H9 (cell line): ENCODE data around the gene PRPF6. TPM values are rescaled to one million over a fixed set of nuclear protein-coding genes. Genes with fewer than 3 reads are reported as not detected.

Source experiments
- DNase-seq: peaks from one replicate; pipeline ENCODE4 v3.0.0-alpha.2; 2017
- H2AFZ ChIP-seq: one replicate; pipeline ENCODE4 v1.6.1; 2013; ENCODE audit warnings: mild to moderate bottlenecking, low read length, control low read depth, moderate library complexity
- H2AK5ac ChIP-seq: 2 replicates; pipeline ENCODE4 v1.6.1; 2013; ENCODE audit warnings: low read length, control low read depth, mixed read lengths; ENCODE audit not compliant: insufficient read length
- H2BK120ac ChIP-seq: one replicate; pipeline ENCODE4 v1.6.1; 2013; ENCODE audit warnings: low read depth, mild to moderate bottlenecking, low read length, control low read depth, inconsistent platforms; ENCODE audit not compliant: poor library complexity, severe bottlenecking
- H2BK12ac ChIP-seq: 2 replicates; pipeline ENCODE4 v1.6.1; 2013; ENCODE audit warnings: low read length, control low read depth, mixed read lengths, low read depth; ENCODE audit not compliant: insufficient read length
- H2BK15ac ChIP-seq: 2 replicates; pipeline ENCODE4 v1.6.1; 2013; ENCODE audit warnings: low read depth, low read length, control low read depth
- H2BK20ac ChIP-seq: one replicate; pipeline ENCODE4 v1.6.1; 2013; ENCODE audit warnings: low read depth, mild to moderate bottlenecking, low read length, control low read depth, inconsistent platforms; ENCODE audit not compliant: poor library complexity, severe bottlenecking
- H2BK5ac ChIP-seq: 2 replicates; pipeline ENCODE4 v1.6.1; 2013; ENCODE audit warnings: low read length, control low read depth, mixed read lengths; ENCODE audit not compliant: insufficient read length
- H3K14ac ChIP-seq: 2 replicates; pipeline ENCODE4 v1.6.1; 2013; ENCODE audit warnings: low read length, control low read depth; ENCODE audit not compliant: insufficient read depth
- H3K18ac ChIP-seq: 2 replicates; pipeline ENCODE4 v1.6.1; 2013; ENCODE audit warnings: low read depth, mild to moderate bottlenecking, mixed read lengths, low read length, control low read depth; ENCODE audit not compliant: insufficient read length
- H3K23ac ChIP-seq: 2 replicates; pipeline ENCODE4 v1.6.1; 2013; ENCODE audit warnings: low read length, control low read depth, mixed read lengths, low read depth; ENCODE audit not compliant: insufficient read length
- H3K23me2 ChIP-seq: 2 replicates; pipeline ENCODE4 v1.6.1; 2013; ENCODE audit warnings: low read depth, mild to moderate bottlenecking, mixed read lengths, low read length, control low read depth; ENCODE audit not compliant: insufficient read length, poor library complexity, severe bottlenecking
- H3K27ac ChIP-seq: 2 replicates; pipeline ENCODE4 v1.5.1; 2013; ENCODE audit warnings: low read length, control low read depth, mixed read lengths, low read depth; ENCODE audit not compliant: insufficient read length
- H3K27me3 ChIP-seq: 2 replicates; pipeline ENCODE4 v1.6.1; 2013; ENCODE audit warnings: low read length, control low read depth, inconsistent platforms; ENCODE audit not compliant: insufficient read depth
- H3K4ac ChIP-seq: 2 replicates; pipeline ENCODE4 v1.6.1; 2013; ENCODE audit warnings: low read depth, mild to moderate bottlenecking, control low read depth, inconsistent platforms, low read length, moderate library complexity
- H3K4me1 ChIP-seq: 2 replicates; pipeline ENCODE4 v1.6.1; 2013; ENCODE audit warnings: low read length, control low read depth, inconsistent platforms; ENCODE audit not compliant: insufficient read depth
- H3K4me2 ChIP-seq: 2 replicates; pipeline ENCODE4 v1.6.1; 2013; ENCODE audit warnings: low read length, control low read depth, mixed read lengths; ENCODE audit not compliant: insufficient read length, insufficient read depth
- H3K56ac ChIP-seq: 2 replicates; pipeline ENCODE4 v1.6.1; 2013; ENCODE audit warnings: low read depth, mild to moderate bottlenecking, mixed read lengths, low read length, control low read depth; ENCODE audit not compliant: insufficient read length
- H3K79me1 ChIP-seq: 2 replicates; pipeline ENCODE4 v1.6.1; 2013; ENCODE audit warnings: low read depth, mild to moderate bottlenecking, moderate library complexity, low read length, control low read depth, inconsistent platforms; ENCODE audit not compliant: insufficient read depth, poor library complexity, severe bottlenecking
- H3K79me2 ChIP-seq: 2 replicates; pipeline ENCODE4 v1.6.1; 2013; ENCODE audit warnings: low read length, control low read depth, inconsistent platforms; ENCODE audit not compliant: insufficient read depth
- H3K9ac ChIP-seq: 2 replicates; pipeline ENCODE4 v1.6.1; 2013; ENCODE audit warnings: low read length, control low read depth, mixed read lengths; ENCODE audit not compliant: insufficient read length; ENCODE audit errors: extremely low read depth
- H3K9me3 ChIP-seq: one replicate; pipeline ENCODE4 v1.6.1; 2013; ENCODE audit warnings: low read depth, low read length, inconsistent platforms; ENCODE audit not compliant: control insufficient read depth
- H3T11ph ChIP-seq: one replicate; pipeline ENCODE4 v1.6.1; 2013; ENCODE audit warnings: mild to moderate bottlenecking, low read length, control low read depth, inconsistent platforms
- H4K20me1 ChIP-seq: one replicate; pipeline ENCODE4 v1.6.1; 2013; ENCODE audit not compliant: control insufficient read depth, insufficient read length, insufficient read depth
- H4K5ac ChIP-seq: 2 replicates; pipeline ENCODE4 v1.6.1; 2013; ENCODE audit warnings: low read depth, mild to moderate bottlenecking, mixed read lengths, low read length, control low read depth; ENCODE audit not compliant: insufficient read length
- H4K8ac ChIP-seq: replicated peaks from 2 replicates; pipeline ENCODE4 v1.6.1; 2013; ENCODE audit warnings: low read length, control low read depth, mixed read lengths, low read depth; ENCODE audit not compliant: insufficient read length
- H4K91ac ChIP-seq: 2 replicates; pipeline ENCODE4 v1.6.1; 2013; ENCODE audit warnings: low read depth, mild to moderate bottlenecking, moderate library complexity, mixed read lengths, low read length, control low read depth; ENCODE audit not compliant: insufficient read length
- H3K27ac Mint-ChIP-seq, 3 experiments: 2 replicates in 2 of 3; 3 replicates in 1 of 3; pipeline ENCODE4 v1.8.0; 2020 to 2021; ENCODE audit warnings: mixed read lengths in 3 of 3, mild to moderate bottlenecking in 1 of 3, moderate library complexity in 1 of 3
- H3K27me3 Mint-ChIP-seq: 2 replicates; pipeline ENCODE4 v1.8.0; 2021; ENCODE audit warnings: low read depth, mild to moderate bottlenecking, moderate library complexity, mixed read lengths
- H3K36me3 Mint-ChIP-seq, 3 experiments: 2 replicates in 2 of 3; 3 replicates in 1 of 3; pipeline ENCODE4 v1.8.0; 2020 to 2021; ENCODE audit warnings: low read depth in 3 of 3, mixed read lengths in 3 of 3; ENCODE audit not compliant: insufficient read depth in 1 of 3
- H3K4me1 Mint-ChIP-seq, 2 experiments: 2 replicates each; pipeline ENCODE4 v1.8.0; 2020; ENCODE audit warnings: mixed read lengths in 2 of 2
- H3K4me3 Mint-ChIP-seq, 2 experiments: 2 replicates in 1 of 2; 3 replicates in 1 of 2; pipeline ENCODE4 v1.8.0; 2020 to 2021; ENCODE audit warnings: mild to moderate bottlenecking in 2 of 2, mixed read lengths in 2 of 2, moderate library complexity in 1 of 2
- H3K9me3 Mint-ChIP-seq, 2 experiments: 2 replicates in 1 of 2; 3 replicates in 1 of 2; pipeline ENCODE4 v1.8.0; 2020; ENCODE audit warnings: mild to moderate bottlenecking in 2 of 2, mixed read lengths in 2 of 2, moderate library complexity in 1 of 2
- CTCF ChIP-seq: fragments of 200-600 bp; sonication (generic); conservative IDR thresholded peaks from 3 replicates; pipeline ENCODE4 v1.8.0; 2021; ENCODE audit warnings: antibody characterized with exemption, mild to moderate bottlenecking
- WGBS: extraction: QIAGEN DNeasy Blood & Tissue Kit; methylation state at CpG from one replicate; pipeline ENCODE4 v1.1.7; 2013; ENCODE audit warnings: missing lambda C conversion rate, low lambda C conversion rate, mixed read lengths; ENCODE audit not compliant: insufficient read length; ENCODE audit errors: extremely low coverage; 5-methylcytosine and 5-hydroxymethylcytosine counted together
- total RNA-seq: library from RNA; stranded (reverse); gene quantifications from 2 replicates; pipeline ENCODE4 v1.2.1, GENCODE V29; 2021

PRPF6 gene
- total RNA-seq, 1 experiment from 2014 or later, result 87.9 TPM

GRCh38 chr20:63958471-63958870 lies 22.5 kb upstream of the PRPF6 start:
- Histone ChIP-seq H2BK120ac (no peak overlapping the region), H4K91ac (no peak overlapping the region), H3K27ac (no peak overlapping the region), H3K4ac (no peak overlapping the region), H3K4me1 (no peaks in the 10 kb centered on the region; the same call in 1 of the 2 replicates), H2BK12ac (no peak overlapping the region), H3K79me2 (peaks cover 12% of the 10 kb centered on the region; the same call in 1 of the 2 replicates), H3K14ac (no peak overlapping the region), H2BK20ac (no peak overlapping the region), H3K27me3 (no peaks in the 10 kb centered on the region), H2BK5ac (no peak overlapping the region), H3K56ac (no peak overlapping the region), H2BK15ac (no peak overlapping the region), H3K9ac (no peak overlapping the region), H3K79me1 (peaks cover 2% of the 10 kb centered on the region), H2AFZ (no peak overlapping the region), H3K9me3 (peaks cover 1% of the 10 kb centered on the region), H2AK5ac (no peak overlapping the region), H3K18ac (no peak overlapping the region), H3T11ph (no peak overlapping the region), H3K23ac (no peak overlapping the region), H4K5ac (no peak overlapping the region), H4K8ac (no peak overlapping the region), H4K20me1 (no peaks in the 10 kb centered on the region), H3K23me2 (peaks cover 14% of the 10 kb centered on the region), H3K4me2 (no peak overlapping the region)
- Mint-ChIP-seq H3K27me3 (no peaks in the 10 kb centered on the region), H3K4me1 (peaks cover 33 to 35% of the 10 kb centered on the region in 2 experiments), H3K9me3 (no peaks in the 10 kb centered on the region), H3K4me3 (peak overlapping the region; percentile 40 to 58; a peak in 2 of 5 replicates), H3K27ac (peak overlapping the region in 2 of 3 experiments; percentile 91 to 97; a peak in 4 of 7 replicates), H3K36me3 (peaks cover 6 to 44% (median 33%) of the 10 kb centered on the region in 3 experiments; a peak in 6 of 7 replicates)
- no peak for DNase-seq
- TF ChIP-seq CTCF, result no peak
- WGBS, result no CpG with 5 or more reads among the region's 4 CpGs
